ENCODE results near the gene RNU6-1.

The RNU6-1 gene

GRCh38 chr15:67859331-67859946 is 19.6 kb upstream of the RNU6-1 start:
- DNase-seq (ENCODE audit: low read depth in 3 of 3, low spot score in 1 of 3): no peak

- DNase-seq (ENCODE audit: low read depth in 3 of 3, low spot score in 1 of 3): no peak
These were observed 17.4 kb upstream of the RNU6-1 start for GRCh38 chr15:67857220-67857619.

GRCh38 chr15:67855842-67856241 is 16.0 kb upstream of the RNU6-1 start:
- DNase-seq (ENCODE audit: low read depth in 3 of 3, low spot score in 1 of 3): no peak

- no peak for DNase-seq (ENCODE audit: low read depth in 3 of 3, low spot score in 1 of 3)
These were observed 14.5 kb upstream of the RNU6-1 start for GRCh38 chr15:67854358-67854757.

- DNase-seq (ENCODE audit: low read depth in 3 of 3, low spot score in 1 of 3): no peak
These were observed 13.6 kb upstream of the RNU6-1 start for GRCh38 chr15:67853454-67853853.

GRCh38 chr15:67852418-67852817 is 12.6 kb upstream of the RNU6-1 start:
- DNase-seq (ENCODE audit: low read depth in 3 of 3, low spot score in 1 of 3): no peak

GRCh38 chr15:67850994-67851571 is 11.2 kb upstream of the RNU6-1 start:
- DNase-seq (ENCODE audit: low read depth in 3 of 3, low spot score in 1 of 3): no peak

GRCh38 chr15:67850336-67850735 is 10.5 kb upstream of the RNU6-1 start:
- no peak for DNase-seq (ENCODE audit: low read depth in 3 of 3, low spot score in 1 of 3)

- no peak for DNase-seq (ENCODE audit: low read depth in 3 of 3, low spot score in 1 of 3)
These were observed 9.7 kb upstream of the RNU6-1 start for GRCh38 chr15:67849538-67849937.

GRCh38 chr15:67845974-67846373 is 6.1 kb upstream of the RNU6-1 start:
- DNase-seq (ENCODE audit: low read depth in 3 of 3, low spot score in 1 of 3): no peak

GRCh38 chr15:67843571-67844387 is 3.9 kb upstream of the RNU6-1 start:
- DNase-seq (ENCODE audit: low read depth in 3 of 3, low spot score in 1 of 3): no peak

- DNase-seq (ENCODE audit: low read depth in 3 of 3, low spot score in 1 of 3): no peak
These were observed 3.3 kb upstream of the RNU6-1 start for GRCh38 chr15:67843092-67843501.

GRCh38 chr15:67841513-67841762 is 1.6 kb upstream of the RNU6-1 start:
- no peak for DNase-seq (ENCODE audit: low read depth in 3 of 3, low spot score in 1 of 3)

GRCh38 chr15:67840749-67841512 is 1.1 kb upstream of the RNU6-1 start:
- no peak for DNase-seq (ENCODE audit: low read depth in 3 of 3, low spot score in 1 of 3)

GRCh38 chr15:67839499-67839928 is 331 bp downstream of the RNU6-1 start:
- DNase-seq (ENCODE audit: low read depth in 3 of 3, low spot score in 1 of 3): no peak

GRCh38 chr15:67838789-67839332 is 984 bp downstream of the RNU6-1 start:
- no peak for DNase-seq (ENCODE audit: low read depth in 3 of 3, low spot score in 1 of 3)

- no peak for DNase-seq (ENCODE audit: low read depth in 3 of 3, low spot score in 1 of 3)
These were observed 2.9 kb downstream of the RNU6-1 start for GRCh38 chr15:67836955-67837354.

- peak in 1 of 3 donors; percentile 34 for DNase-seq (ENCODE audit: low read depth in 3 of 3, low spot score in 1 of 3)
These were observed 3.4 kb downstream of the RNU6-1 start for GRCh38 chr15:67836477-67836876.

GRCh38 chr15:67836134-67836455 is 3.8 kb downstream of the RNU6-1 start:
- DNase-seq (ENCODE audit: low read depth in 3 of 3, low spot score in 1 of 3): no peak

GRCh38 chr15:67835297-67836133 is 4.3 kb downstream of the RNU6-1 start:
- DNase-seq (ENCODE audit: low read depth in 3 of 3, low spot score in 1 of 3): no peak
